Measurements from ENCODE around the gene TNFAIP8L2.
A peak's percentile ranks its signal among the peaks of the same experiment; 100 is the strongest.

TNFAIP8L2 gene

DNA sequence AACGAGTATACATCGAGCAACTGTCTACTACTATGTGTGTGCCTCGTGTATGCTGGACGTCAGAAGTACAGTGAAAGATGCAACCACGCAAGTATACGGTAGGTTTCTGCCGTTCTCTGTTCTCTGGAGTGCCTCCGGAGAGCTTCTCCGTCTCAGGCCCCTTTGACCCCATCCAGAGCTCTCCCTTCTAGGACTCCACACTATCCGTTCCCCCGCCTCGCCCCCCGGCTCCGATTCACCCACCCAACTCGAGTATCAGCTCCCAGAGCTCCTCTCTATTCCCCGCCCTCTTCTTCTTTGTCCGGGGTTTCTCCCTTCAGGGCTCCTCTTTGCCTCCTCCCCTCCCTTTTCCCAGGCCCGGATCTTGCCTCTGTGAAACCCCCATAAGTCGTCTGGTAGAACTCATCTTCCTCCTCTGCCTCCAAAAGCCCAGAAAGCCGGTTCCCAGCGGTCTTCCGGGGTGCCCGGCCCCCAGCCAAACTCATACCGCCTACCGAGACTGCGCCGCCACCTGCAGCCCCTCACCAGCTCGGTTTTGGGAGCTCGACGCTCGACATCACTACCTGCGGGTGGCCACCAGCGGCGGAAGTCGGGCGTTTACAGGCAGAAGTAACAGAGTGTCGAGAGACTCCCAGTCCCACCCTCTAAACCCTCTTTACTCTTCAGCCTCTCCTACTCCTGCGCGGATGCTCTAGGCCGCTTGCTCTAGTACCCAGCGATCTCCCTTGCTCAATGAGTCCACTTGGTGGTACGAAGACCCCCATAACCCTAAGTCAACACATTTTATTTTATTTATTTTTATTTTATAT, 33.4 kb downstream of the TNFAIP8L2 start, which contains the start of gene VPS72:
Gene VPS72 (minus strand): TSS at position 561 of the 809 bp plus-strand sequence. CDS start 76 bp downstream, at position 485.
- DNase-seq (ENCODE audit: low read depth): peak; percentile 89
- H3K4me3 ChIP-seq (ENCODE audit: low read length): peak within 1 kb of the TSS; percentile 87
- TF ChIP-seq, protein P1, sequence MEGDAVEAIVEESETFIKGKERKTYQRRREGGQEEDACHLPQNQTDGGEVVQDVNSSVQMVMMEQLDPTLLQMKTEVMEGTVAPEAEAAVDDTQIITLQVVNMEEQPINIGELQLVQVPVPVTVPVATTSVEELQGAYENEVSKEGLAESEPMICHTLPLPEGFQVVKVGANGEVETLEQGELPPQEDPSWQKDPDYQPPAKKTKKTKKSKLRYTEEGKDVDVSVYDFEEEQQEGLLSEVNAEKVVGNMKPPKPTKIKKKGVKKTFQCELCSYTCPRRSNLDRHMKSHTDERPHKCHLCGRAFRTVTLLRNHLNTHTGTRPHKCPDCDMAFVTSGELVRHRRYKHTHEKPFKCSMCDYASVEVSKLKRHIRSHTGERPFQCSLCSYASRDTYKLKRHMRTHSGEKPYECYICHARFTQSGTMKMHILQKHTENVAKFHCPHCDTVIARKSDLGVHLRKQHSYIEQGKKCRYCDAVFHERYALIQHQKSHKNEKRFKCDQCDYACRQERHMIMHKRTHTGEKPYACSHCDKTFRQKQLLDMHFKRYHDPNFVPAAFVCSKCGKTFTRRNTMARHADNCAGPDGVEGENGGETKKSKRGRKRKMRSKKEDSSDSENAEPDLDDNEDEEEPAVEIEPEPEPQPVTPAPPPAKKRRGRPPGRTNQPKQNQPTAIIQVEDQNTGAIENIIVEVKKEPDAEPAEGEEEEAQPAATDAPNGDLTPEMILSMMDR (conservative IDR thresholded peaks at IDR 0.05; ENCODE audit: low read length): peak; percentile 20; the same call in 1 of the 2 replicates

DNA sequence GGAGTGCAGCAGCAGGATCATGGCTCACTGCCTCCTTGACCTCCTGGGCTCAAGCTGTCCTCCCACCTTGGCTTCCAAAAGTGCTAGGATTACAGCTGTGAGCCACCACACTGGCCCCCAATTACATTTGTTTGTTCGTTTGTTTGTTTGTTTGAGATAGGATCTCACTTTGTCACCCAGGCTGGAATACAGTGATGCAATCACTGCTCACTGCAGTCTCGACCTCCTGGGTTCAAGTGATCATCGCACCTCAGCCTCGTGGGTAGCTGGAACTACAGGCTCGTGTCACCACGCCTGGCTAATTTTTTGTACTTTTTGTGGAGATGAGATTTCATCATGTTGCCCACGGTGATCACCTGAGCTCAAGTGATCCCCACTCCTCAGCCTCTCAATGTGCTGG, 35.6 kb downstream of the TNFAIP8L2 start:
- no peak for DNase-seq (ENCODE audit: low read depth)
- TF ChIP-seq, protein P1 (conservative IDR thresholded peaks at IDR 0.05; ENCODE audit: low read length): no peak
- H3K4me3 ChIP-seq (ENCODE audit: low read length): no peak overlapping the region

DNA sequence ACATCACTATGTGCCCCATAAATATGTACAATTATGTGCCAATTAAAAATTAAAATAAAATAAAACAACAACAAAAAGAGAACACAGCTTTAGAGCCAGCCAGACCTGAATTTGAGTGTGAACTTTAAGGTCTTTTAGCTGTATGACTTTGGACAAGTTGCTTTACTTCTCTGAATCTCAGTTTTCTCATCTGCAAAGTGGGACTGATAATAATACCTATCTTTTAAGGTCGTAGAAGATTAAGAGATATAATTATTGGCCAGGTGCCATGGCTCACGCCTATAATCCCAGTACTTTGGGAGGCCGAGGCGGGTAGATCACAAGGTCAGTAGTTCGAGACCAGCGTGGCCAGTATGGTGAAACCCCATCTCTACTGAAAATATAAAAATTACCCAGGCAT, 36.9 kb downstream of the TNFAIP8L2 start:
- TF ChIP-seq, protein P1 (conservative IDR thresholded peaks at IDR 0.05; ENCODE audit: low read length): no peak
- no peak for DNase-seq (ENCODE audit: low read depth)
- no peak overlapping the region for H3K4me3 ChIP-seq (ENCODE audit: low read length)

DNA sequence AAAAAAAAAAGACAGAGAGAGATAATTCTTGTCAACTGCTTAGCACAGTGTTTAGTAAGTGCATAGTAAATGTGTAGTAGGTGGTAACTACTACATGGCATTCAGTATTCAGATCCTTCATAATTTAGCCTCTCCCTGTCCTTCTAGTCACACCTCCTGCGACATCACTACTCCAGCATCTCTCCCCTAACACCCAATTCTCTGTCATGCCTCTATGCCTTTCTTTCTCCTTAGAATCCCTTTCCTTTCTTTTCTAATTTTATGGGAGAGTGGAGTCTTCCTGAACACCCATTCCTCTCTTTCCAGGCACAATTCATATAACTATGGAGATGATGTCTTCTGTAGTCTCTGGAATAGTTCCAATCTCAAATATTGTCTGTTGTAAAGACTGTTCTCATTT, 37.4 kb downstream of the TNFAIP8L2 start:
- no peak overlapping the region for H3K4me3 ChIP-seq (ENCODE audit: low read length)
- DNase-seq (ENCODE audit: low read depth): no peak
- TF ChIP-seq, protein P1 (conservative IDR thresholded peaks at IDR 0.05; ENCODE audit: low read length): no peak

DNA sequence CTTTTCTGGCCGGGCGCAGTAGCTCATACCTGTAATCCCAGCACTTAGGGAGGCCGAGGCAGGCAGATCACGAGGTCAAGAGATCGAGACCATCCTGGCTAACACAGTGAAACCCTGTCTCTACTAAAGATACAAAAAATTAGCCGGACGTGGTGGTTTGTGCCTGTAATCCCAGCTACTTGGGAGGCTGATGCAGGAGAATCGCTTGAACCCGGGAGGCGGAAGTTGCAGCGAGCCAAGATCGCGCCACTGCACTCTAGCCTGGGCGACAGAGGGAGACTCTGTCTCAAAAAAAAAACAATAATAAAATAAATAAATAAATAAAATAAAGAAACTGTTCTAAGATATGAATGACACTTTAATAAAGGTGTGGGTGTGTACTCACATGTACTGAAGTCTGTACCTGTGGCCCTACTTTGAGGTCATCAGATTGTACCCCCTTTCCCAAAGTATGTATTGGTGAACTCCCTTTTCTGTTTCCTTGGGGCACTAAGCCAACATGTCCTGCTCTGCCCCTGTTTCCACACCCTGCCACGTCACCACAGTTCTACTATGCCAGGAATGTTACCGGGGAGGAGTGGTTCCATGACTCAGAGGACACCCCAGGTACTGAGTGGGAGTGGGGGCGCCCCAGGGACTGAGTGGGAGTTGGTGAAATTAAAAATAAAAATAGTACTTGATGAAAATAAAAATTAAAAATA, 38.6 kb downstream of the TNFAIP8L2 start:
- DNase-seq (ENCODE audit: low read depth): peak; percentile 93
- H3K4me3 ChIP-seq (ENCODE audit: low read length): peak overlapping the region; percentile 40

DNA sequence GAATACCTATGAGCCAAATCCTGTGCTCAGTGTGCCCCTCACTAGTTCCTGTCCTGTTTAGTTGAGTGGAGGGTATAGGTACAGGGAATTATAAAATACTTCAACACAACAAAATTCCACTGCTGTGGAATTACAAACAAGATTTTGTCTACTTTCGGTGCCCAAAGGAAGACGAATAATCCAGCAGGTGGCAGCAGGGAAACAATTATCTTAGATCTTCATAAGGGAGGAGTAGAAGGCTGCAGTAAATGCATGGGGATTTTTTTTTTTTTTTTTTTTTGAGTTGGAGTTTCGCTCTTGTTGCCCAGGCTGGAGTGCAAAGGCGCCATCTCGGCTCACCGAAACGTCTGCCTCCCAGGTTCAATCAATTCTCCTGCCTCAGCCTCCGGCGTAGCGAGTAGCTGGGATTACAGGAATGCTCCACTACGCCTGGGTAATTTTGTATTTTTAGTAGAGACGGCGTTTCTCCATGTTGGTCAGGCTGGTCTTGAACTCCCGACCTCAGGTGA, 39.9 kb downstream of the TNFAIP8L2 start:
- peak overlapping the region; percentile 40 for H3K4me3 ChIP-seq (ENCODE audit: low read length)
- TF ChIP-seq, protein P1 (conservative IDR thresholded peaks at IDR 0.05; ENCODE audit: low read length): peak; percentile 67
- DNase-seq (ENCODE audit: low read depth): peak; percentile 91

DNA sequence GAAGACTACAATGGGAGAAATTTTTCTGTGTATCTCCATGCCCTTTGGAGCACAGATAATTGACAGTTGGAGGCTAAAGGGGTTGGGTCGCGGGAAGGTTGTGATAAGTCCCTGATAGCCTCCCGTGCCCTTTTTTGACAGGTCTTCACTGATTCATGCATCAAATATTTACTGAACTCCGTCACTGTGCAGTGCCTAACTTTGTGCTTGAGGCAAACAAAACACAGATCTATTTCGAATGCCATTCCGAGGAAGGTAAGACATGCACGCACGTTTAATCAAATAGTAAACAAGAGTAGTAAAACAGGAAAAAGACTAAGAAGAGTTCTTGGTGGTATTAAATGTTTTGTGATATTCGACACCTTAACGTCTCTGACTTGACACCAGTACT, 41.4 kb downstream of the TNFAIP8L2 start:
- peak overlapping the region; percentile 100 for H3K4me3 ChIP-seq (ENCODE audit: low read length)
- DNase-seq (ENCODE audit: low read depth): no peak
- TF ChIP-seq, protein P1 (conservative IDR thresholded peaks at IDR 0.05; ENCODE audit: low read length): no peak

Data from AG10803 (cell line).